Loucy (cell line): ENCODE measurements around the gene DGKB.

Source experiments
- H2AFZ ChIP-seq: fragments of 200-600 bp; sonication (generic); 2 replicates; pipeline ENCODE4 v1.6.0; 2016; ENCODE audit warnings: antibody characterized with exemption, mild to moderate bottlenecking, low read length, moderate library complexity
- H3F3A ChIP-seq: fragments of 200-600 bp; 2 replicates; pipeline ENCODE4 v1.6.0; 2016; ENCODE audit warnings: antibody characterized with exemption, low read depth, mild to moderate bottlenecking
- H3K27me3 ChIP-seq: fragments of 200-600 bp; sonication (generic); 2 replicates; pipeline ENCODE4 v1.6.1; 2014; ENCODE audit warnings: low read length, mild to moderate bottlenecking; ENCODE audit not compliant: insufficient read depth, poor library complexity, severe bottlenecking
- H3K36me3 ChIP-seq: fragments of 200-600 bp; sonication (generic); 2 replicates; pipeline ENCODE4 v1.6.1; 2016; ENCODE audit warnings: low read length; ENCODE audit not compliant: insufficient read depth
- H3K4me1 ChIP-seq: fragments of 200-600 bp; sonication (generic); 2 replicates; pipeline ENCODE4 v1.5.1; 2014; ENCODE audit warnings: low read length, mild to moderate bottlenecking; ENCODE audit not compliant: insufficient read depth, poor library complexity, severe bottlenecking
- H3K4me2 ChIP-seq: fragments of 200-600 bp; sonication (generic); 2 replicates; pipeline ENCODE4 v1.6.0; 2014; ENCODE audit warnings: antibody characterized with exemption, low read length, low read depth, mild to moderate bottlenecking; ENCODE audit not compliant: poor library complexity, severe bottlenecking
- H3K4me3 ChIP-seq: fragments of 200-600 bp; sonication (generic); 2 replicates; pipeline ENCODE4 v1.5.1; 2014; ENCODE audit warnings: low read length, mild to moderate bottlenecking, mixed read lengths; ENCODE audit not compliant: poor library complexity, severe bottlenecking
- H3K79me2 ChIP-seq: fragments of 200-600 bp; sonication (generic); 2 replicates; pipeline ENCODE4 v1.6.1; 2014; ENCODE audit warnings: low read length; ENCODE audit not compliant: insufficient read depth
- H3K9ac ChIP-seq: fragments of 200-600 bp; sonication (generic); 2 replicates; pipeline ENCODE4 v1.6.0; 2014; ENCODE audit warnings: mild to moderate bottlenecking, low read depth, low read length, moderate library complexity; ENCODE audit not compliant: poor library complexity, severe bottlenecking
- H3K9me2 ChIP-seq: fragments of 200-600 bp; sonication (generic); replicated peaks from 2 replicates; pipeline ENCODE4 v1.6.1; 2016; ENCODE audit warnings: low read depth, low read length, mixed read lengths
- H3K9me3 ChIP-seq: fragments of 200-600 bp; sonication (generic); 2 replicates; pipeline ENCODE4 v1.6.1; 2014; ENCODE audit warnings: mild to moderate bottlenecking, antibody characterized with exemption, low read length, low read depth; ENCODE audit not compliant: insufficient read depth
- H4K20me1 ChIP-seq: fragments of 200-600 bp; sonication (generic); 2 replicates; pipeline ENCODE4 v1.6.0; 2014; ENCODE audit warnings: antibody characterized with exemption, low read length, mild to moderate bottlenecking; ENCODE audit not compliant: insufficient read depth, poor library complexity, severe bottlenecking
- CTCF ChIP-seq: fragments of 200-600 bp; sonication (generic); conservative IDR thresholded peaks from 2 replicates; pipeline ENCODE4 v1.5.1; 2014; ENCODE audit warnings: mild to moderate bottlenecking, antibody characterized with exemption, low read length
- EZH2phosphoT487 ChIP-seq: fragments of 200-600 bp; IDR thresholded peaks from 2 replicates; pipeline ENCODE4 v1.6.1; 2018; ENCODE audit warnings: antibody characterized with exemption, mild to moderate bottlenecking, moderate library complexity, borderline replicate concordance

DGKB gene

GRCh38 chr7:14931511-14932215 is 29.1 kb upstream of the DGKB start:
- no peaks in the 10 kb centered on the region for H3K9me2 ChIP-seq
- TF ChIP-seq EZH2phosphoT487 (no peak), CTCF (no peak)
- H3K4me1 ChIP-seq: no peaks in the 10 kb centered on the region
- H3K9ac ChIP-seq: no peak overlapping the region
- H2AFZ ChIP-seq: no peak overlapping the region
- H3K27me3 ChIP-seq: no peaks in the 10 kb centered on the region
- no peaks in the 10 kb centered on the region for H3F3A ChIP-seq
- H3K79me2 ChIP-seq: no peaks in the 10 kb centered on the region
- no peak overlapping the region for H3K4me2 ChIP-seq
- H3K9me3 ChIP-seq: no peaks in the 10 kb centered on the region
- H4K20me1 ChIP-seq: no peaks in the 10 kb centered on the region
- no peaks in the 10 kb centered on the region for H3K36me3 ChIP-seq
- no peak overlapping the region for H3K4me3 ChIP-seq

GRCh38 chr7:14924398-14924797 is 21.8 kb upstream of the DGKB start:
- Histone ChIP-seq H2AFZ (no peak overlapping the region), H3K9ac (no peak overlapping the region), H3F3A (no peaks in the 10 kb centered on the region), H3K9me2 (no peaks in the 10 kb centered on the region), H3K27me3 (no peaks in the 10 kb centered on the region), H3K4me2 (no peak overlapping the region), H4K20me1 (no peaks in the 10 kb centered on the region), H3K9me3 (no peaks in the 10 kb centered on the region), H3K4me1 (no peaks in the 10 kb centered on the region), H3K4me3 (no peak overlapping the region), H3K79me2 (no peaks in the 10 kb centered on the region), H3K36me3 (no peaks in the 10 kb centered on the region)
- TF ChIP-seq EZH2phosphoT487 (no peak), CTCF (0 out of 2 replicates have a peak, but pooled peaks have one; percentile 9)

GRCh38 chr7:14911077-14911476 is 8.5 kb upstream of the DGKB start:
- H3K4me3 ChIP-seq: no peak overlapping the region
- no peaks in the 10 kb centered on the region for H3K79me2 ChIP-seq
- H3K9me3 ChIP-seq: no peaks in the 10 kb centered on the region
- no peaks in the 10 kb centered on the region for H3K27me3 ChIP-seq
- H3K36me3 ChIP-seq: no peaks in the 10 kb centered on the region
- H2AFZ ChIP-seq: no peak overlapping the region
- H3F3A ChIP-seq: no peaks in the 10 kb centered on the region
- no peaks in the 10 kb centered on the region for H4K20me1 ChIP-seq
- no peaks in the 10 kb centered on the region for H3K4me1 ChIP-seq
- no peak overlapping the region for H3K9ac ChIP-seq
- no peaks in the 10 kb centered on the region for H3K9me2 ChIP-seq
- TF ChIP-seq EZH2phosphoT487 (no peak), CTCF (no peak)
- no peak overlapping the region for H3K4me2 ChIP-seq
